Astrocyte (in vitro differentiated cells and primary cell): ENCODE data around the gene PTPN14. TPM values are rescaled to one million over a fixed set of nuclear protein-coding genes. Genes with fewer than 3 reads are reported as not detected.

Experiments
- DNase-seq: peaks from one replicate; pipeline ENCODE4 v3.0.0-alpha.2; 2010; ENCODE audit warnings: low read depth
- FAIRE-seq: peaks from 2 replicates; lab custom pipeline; 2011; peaks lifted over from hg19 to GRCh38; lab: Jason Lieb, UNC
- H2AFZ ChIP-seq: 2 replicates; pipeline ENCODE4 v1.6.0; 2012; ENCODE audit warnings: low read depth, low read length, inconsistent platforms
- H3K27ac ChIP-seq: 2 replicates; pipeline ENCODE4 v1.5.1; 2011; ENCODE audit warnings: low read depth, low read length, inconsistent platforms
- H3K27me3 ChIP-seq: 2 replicates; pipeline ENCODE4 v1.6.0; 2011; ENCODE audit warnings: low read length, inconsistent platforms; ENCODE audit not compliant: insufficient read depth
- H3K36me3 ChIP-seq: 2 replicates; pipeline ENCODE4 v1.5.1; 2011; ENCODE audit warnings: low read length, inconsistent platforms; ENCODE audit not compliant: insufficient read depth
- H3K4me1 ChIP-seq: 2 replicates; pipeline ENCODE4 v1.5.1; 2011; ENCODE audit warnings: low read length, inconsistent platforms; ENCODE audit not compliant: insufficient read depth
- H3K4me2 ChIP-seq: 2 replicates; pipeline ENCODE4 v1.6.0; 2012; ENCODE audit warnings: low read length, inconsistent platforms
- H3K4me3 ChIP-seq: 2 replicates; pipeline ENCODE4 v1.5.1; 2011; ENCODE audit warnings: low read depth, mild to moderate bottlenecking, low read length, inconsistent platforms; ENCODE audit not compliant: insufficient read depth
- H3K79me2 ChIP-seq: 2 replicates; pipeline ENCODE4 v1.6.0; 2012; ENCODE audit warnings: mild to moderate bottlenecking, low read length, inconsistent platforms; ENCODE audit not compliant: insufficient read depth
- H3K9ac ChIP-seq: 2 replicates; pipeline ENCODE4 v1.6.0; 2012; ENCODE audit warnings: mild to moderate bottlenecking, low read length, inconsistent platforms
- H3K9me3 ChIP-seq: 2 replicates; pipeline ENCODE4 v1.5.1; 2012; ENCODE audit warnings: low read depth, mild to moderate bottlenecking, low read length, inconsistent platforms; ENCODE audit not compliant: insufficient read depth
- H4K20me1 ChIP-seq: 2 replicates; pipeline ENCODE4 v1.6.0; 2012; ENCODE audit warnings: low read length, inconsistent platforms; ENCODE audit not compliant: insufficient read depth
- H3K27ac Mint-ChIP-seq: one replicate; pipeline ENCODE4 v1.8.0; 2021; ENCODE audit warnings: mild to moderate bottlenecking, mixed read lengths; ENCODE audit not compliant: unreplicated experiment
- H3K27me3 Mint-ChIP-seq: one replicate; pipeline ENCODE4 v1.8.0; 2021; ENCODE audit warnings: low read depth, mixed read lengths; ENCODE audit not compliant: unreplicated experiment
- H3K36me3 Mint-ChIP-seq: one replicate; pipeline ENCODE4 v1.8.0; 2021; ENCODE audit warnings: low read depth, mixed read lengths; ENCODE audit not compliant: unreplicated experiment
- H3K4me1 Mint-ChIP-seq: one replicate; pipeline ENCODE4 v1.8.0; 2021; ENCODE audit warnings: low read depth, mixed read lengths; ENCODE audit not compliant: unreplicated experiment
- H3K4me3 Mint-ChIP-seq: one replicate; pipeline ENCODE4 v1.8.0; 2021; ENCODE audit warnings: mild to moderate bottlenecking, moderate library complexity, mixed read lengths; ENCODE audit not compliant: unreplicated experiment
- H3K9me3 Mint-ChIP-seq: one replicate; pipeline ENCODE4 v1.8.0; 2021; ENCODE audit warnings: mild to moderate bottlenecking, mixed read lengths; ENCODE audit not compliant: unreplicated experiment
- CTCF ChIP-seq: IDR thresholded peaks from 2 replicates; pipeline ENCODE4 v1.5.1; 2011; ENCODE audit warnings: low read depth, mild to moderate bottlenecking, inconsistent platforms, low read length, moderate library complexity; ENCODE audit not compliant: insufficient read depth
- EZH2 ChIP-seq: IDR thresholded peaks from 2 replicates; pipeline ENCODE4 v1.6.1; 2012; ENCODE audit warnings: mild to moderate bottlenecking, low read length, inconsistent platforms; ENCODE audit not compliant: insufficient read depth
- total RNA-seq: library from RNA; stranded (reverse); gene quantifications from 2 replicates; pipeline ENCODE4 v1.2.1, GENCODE V29; 2021

The PTPN14 gene
- total RNA-seq, 1 donor from 2014 or later, result 177 TPM

- FAIRE-seq, result no peak
- no peaks in the 10 kb centered on the region for H3K9me3 ChIP-seq
- no peaks in the 10 kb centered on the region for H3K9me3 Mint-ChIP-seq
Observed at GRCh38 chr1:214548271-214548670, 3.1 kb downstream of the PTPN14 start.

GRCh38 chr1:214547747-214548146, 3.7 kb downstream of the PTPN14 start:
- no peak for DNase-seq
- Histone ChIP-seq H3K9me3 (no peaks in the 10 kb centered on the region), H2AFZ (no peak overlapping the region), H3K4me3 (peak overlapping the region; percentile 15), H3K79me2 (peaks cover 87% of the 10 kb centered on the region), H4K20me1 (peaks cover 78% of the 10 kb centered on the region), H3K27me3 (no peaks in the 10 kb centered on the region), H3K9ac (peak overlapping the region; percentile 99), H3K27ac (no peak overlapping the region), H3K4me2 (peak overlapping the region; percentile 94), H3K4me1 (peaks cover 42% of the 10 kb centered on the region), H3K36me3 (peaks cover 9% of the 10 kb centered on the region)
- H3K36me3 Mint-ChIP-seq, result peaks cover 8% of the 10 kb centered on the region
- H3K27ac Mint-ChIP-seq, result peak overlapping the region; percentile 10
- no peaks in the 10 kb centered on the region for H3K9me3 Mint-ChIP-seq
- peak overlapping the region; percentile 98 for H3K4me3 Mint-ChIP-seq
- FAIRE-seq, result no peak
- H3K4me1 Mint-ChIP-seq, result peaks cover 46% of the 10 kb centered on the region
- TF ChIP-seq EZH2 (no peak), CTCF (no peak)
- no peaks in the 10 kb centered on the region for H3K27me3 Mint-ChIP-seq

More at GRCh38 chr1:214548271-214548670, 3.1 kb downstream of the PTPN14 start:
- Histone ChIP-seq H3K9ac (peak overlapping the region; percentile 99), H2AFZ (no peak overlapping the region), H3K4me1 (peaks cover 43% of the 10 kb centered on the region), H3K27me3 (no peaks in the 10 kb centered on the region), H3K4me2 (peak overlapping the region; percentile 94), H3K4me3 (peak overlapping the region; percentile 98), H3K79me2 (peaks cover 82% of the 10 kb centered on the region), H3K36me3 (peaks cover 9% of the 10 kb centered on the region), H4K20me1 (peaks cover 73% of the 10 kb centered on the region), H3K27ac (no peak overlapping the region)
- DNase-seq, result no peak
- Mint-ChIP-seq H3K4me3 (peak overlapping the region; percentile 98), H3K27me3 (no peaks in the 10 kb centered on the region), H3K36me3 (peaks cover 8% of the 10 kb centered on the region), H3K27ac (peak overlapping the region; percentile 86), H3K4me1 (peaks cover 42% of the 10 kb centered on the region)
- TF ChIP-seq EZH2, result no peak
- no peak for TF ChIP-seq CTCF

GRCh38 chr1:214546886-214547641, 4.3 kb downstream of the PTPN14 start:
- no peak for TF ChIP-seq CTCF
- no peak for TF ChIP-seq EZH2
- no peak for FAIRE-seq
- H3K27me3 ChIP-seq, result no peaks in the 10 kb centered on the region
- H3K4me3 Mint-ChIP-seq, result peak overlapping the region; percentile 98
- H3K4me1 Mint-ChIP-seq, result peaks cover 48% of the 10 kb centered on the region
- peaks cover 9% of the 10 kb centered on the region for H3K36me3 ChIP-seq
- H3K9me3 Mint-ChIP-seq, result no peaks in the 10 kb centered on the region
- peak overlapping the region; percentile 94 for H3K4me2 ChIP-seq
- peaks cover 11% of the 10 kb centered on the region for H3K36me3 Mint-ChIP-seq
- H4K20me1 ChIP-seq, result peaks cover 84% of the 10 kb centered on the region
- no peaks in the 10 kb centered on the region for H3K9me3 ChIP-seq
- H2AFZ ChIP-seq, result no peak overlapping the region
- H3K27ac ChIP-seq, result no peak overlapping the region
- peaks cover 94% of the 10 kb centered on the region for H3K79me2 ChIP-seq
- DNase-seq, result no peak
- peak overlapping the region; percentile 8 for H3K27ac Mint-ChIP-seq
- H3K4me1 ChIP-seq, result peaks cover 35% of the 10 kb centered on the region
- peak overlapping the region; percentile 99 for H3K9ac ChIP-seq
- no peaks in the 10 kb centered on the region for H3K27me3 Mint-ChIP-seq
- peak overlapping the region; percentile 15 for H3K4me3 ChIP-seq
